Smooth muscle cell (in vitro differentiated cells): ENCODE measurements around the gene HEBP2. TPM values are rescaled to one million over a fixed set of nuclear protein-coding genes. Genes with fewer than 3 reads are reported as not detected.

ENCODE experiments used
- DNase-seq: peaks from one replicate; lab custom pipeline; 2025; ENCODE audit not compliant: unreplicated experiment; lab: John Stamatoyannopoulos, UW
- H2AFZ ChIP-seq: fragments of 200-600 bp; sonication (generic); 2 replicates; pipeline ENCODE4 v1.6.0; 2016; ENCODE audit warnings: antibody characterized with exemption, low read depth, mild to moderate bottlenecking
- H3F3A ChIP-seq: fragments of 200-600 bp; sonication (generic); 2 replicates; pipeline ENCODE4 v1.6.0; 2017; ENCODE audit warnings: antibody characterized with exemption, low read depth
- H3K27ac ChIP-seq: fragments of 200-600 bp; sonication (generic); 2 replicates; pipeline ENCODE4 v1.5.1; 2016; ENCODE audit warnings: low read depth, mild to moderate bottlenecking
- H3K27me3 ChIP-seq: fragments of 200-600 bp; sonication (generic); 2 replicates; pipeline ENCODE4 v1.6.1; 2016; ENCODE audit warnings: low read depth, mild to moderate bottlenecking
- H3K36me3 ChIP-seq: fragments of 200-600 bp; sonication (generic); 2 replicates; pipeline ENCODE4 v1.5.1; 2016; ENCODE audit warnings: low read depth
- H3K4me1 ChIP-seq: fragments of 200-600 bp; sonication (generic); 2 replicates; pipeline ENCODE4 v1.5.1; 2016; ENCODE audit warnings: low read depth
- H3K4me2 ChIP-seq: fragments of 200-600 bp; sonication (generic); 2 replicates; pipeline ENCODE4 v1.6.0; 2016; ENCODE audit warnings: mild to moderate bottlenecking
- H3K4me3 ChIP-seq: fragments of 200-600 bp; sonication (generic); 2 replicates; pipeline ENCODE4 v1.5.1; 2016; ENCODE audit warnings: mild to moderate bottlenecking
- H3K79me2 ChIP-seq: fragments of 200-600 bp; sonication (generic); 2 replicates; pipeline ENCODE4 v1.6.0; 2016; ENCODE audit warnings: low read depth, mild to moderate bottlenecking
- H3K9ac ChIP-seq: fragments of 200-600 bp; sonication (generic); 2 replicates; pipeline ENCODE4 v1.6.0; 2016; ENCODE audit warnings: low read depth
- H3K9me3 ChIP-seq: fragments of 200-600 bp; sonication (generic); replicated peaks from 2 replicates; pipeline ENCODE4 v1.5.1; 2016; ENCODE audit warnings: low read depth
- H4K20me1 ChIP-seq: fragments of 200-600 bp; sonication (generic); 2 replicates; pipeline ENCODE4 v1.6.0; 2016; ENCODE audit warnings: low read depth
- CTCF ChIP-seq: fragments of 200-600 bp; sonication (generic); IDR thresholded peaks from 2 replicates; pipeline ENCODE4 v1.5.1; 2017; ENCODE audit warnings: borderline replicate concordance, mild to moderate bottlenecking, antibody characterized with exemption; ENCODE audit not compliant: insufficient read depth, poor library complexity, severe bottlenecking
- WGBS: methylation state at CpG from one replicate; pipeline ENCODE4 v1.1.7; 2016; ENCODE audit warnings: low lambda C conversion rate; 5-methylcytosine and 5-hydroxymethylcytosine counted together
- polyA plus RNA-seq: library from polyadenylated mRNA; unstranded; fragments of >200 nt; fragmentation: Nextera tagmentation; extraction: Ambion mirVana; gene quantifications from 2 replicates; pipeline ENCODE4 v1.2.1, GENCODE V29; 2016
- total RNA-seq: library from RNA; depleted of rRNA; stranded (reverse); fragments of >200 nt; gene quantifications from 2 replicates; pipeline ENCODE4 v1.2.3, GENCODE V29; 2014

Gene HEBP2
- total and polyA plus RNA-seq, 2 experiments from 2014 or later = 54.4 to 87.0 TPM

DNA sequence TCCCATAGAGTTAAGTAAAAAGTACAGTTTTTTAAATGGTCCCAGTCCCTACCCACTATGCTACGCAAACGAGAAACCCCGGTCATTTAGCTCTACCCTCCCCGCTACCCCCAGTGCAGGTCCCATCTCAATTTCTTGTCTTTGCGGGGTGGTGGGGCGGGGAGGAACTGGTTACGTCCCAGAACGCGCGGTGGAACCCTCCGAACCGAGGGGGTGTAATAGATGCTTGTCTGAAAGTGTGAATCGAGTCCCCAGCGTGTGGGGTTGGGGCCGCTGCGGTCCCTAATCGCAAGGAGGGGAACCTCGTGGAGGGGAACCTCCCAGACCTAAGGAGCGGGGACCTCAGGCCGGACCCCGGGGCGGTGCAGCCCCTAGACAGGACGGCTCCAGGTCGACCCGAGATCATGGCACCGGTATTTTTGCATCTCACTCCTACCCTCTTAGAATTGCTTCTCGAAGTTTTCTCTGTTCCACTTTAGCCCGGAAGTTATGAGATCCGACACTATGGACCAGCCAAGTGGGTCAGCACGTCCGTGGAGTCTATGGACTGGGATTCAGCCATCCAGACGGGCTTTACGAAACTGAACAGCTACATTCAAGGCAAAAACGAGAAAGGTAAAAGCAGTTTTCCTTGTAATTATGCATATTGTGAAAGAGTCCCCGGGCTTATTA, 779 bp downstream of the HEBP2 start:
- peak overlapping the region; percentile 46 for H3K9ac ChIP-seq
- no peaks in the 10 kb centered on the region for H3K27me3 ChIP-seq
- DNase-seq = peak; percentile 32
- H3K4me1 ChIP-seq = peaks cover 4% of the 10 kb centered on the region
- H3K79me2 ChIP-seq = no peaks in the 10 kb centered on the region
- peak overlapping the region; percentile 96 for H3K4me2 ChIP-seq
- no peak for TF ChIP-seq CTCF
- H3K4me3 ChIP-seq = peak overlapping the region; percentile 94
- H3K9me3 ChIP-seq = no peaks in the 10 kb centered on the region
- no peaks in the 10 kb centered on the region for H3F3A ChIP-seq
- H3K36me3 ChIP-seq = no peaks in the 10 kb centered on the region
- peak overlapping the region; percentile 51 for H3K27ac ChIP-seq
- WGBS = 5% methylated on average over 35 of the region's 35 CpGs
- no peaks in the 10 kb centered on the region for H4K20me1 ChIP-seq
- H2AFZ ChIP-seq = peak overlapping the region; percentile 85

- Histone ChIP-seq H3K4me1 (peaks cover 4% of the 10 kb centered on the region), H3K4me3 (peak overlapping the region; percentile 94), H3F3A (no peaks in the 10 kb centered on the region), H4K20me1 (no peaks in the 10 kb centered on the region), H3K4me2 (peak overlapping the region; percentile 96), H3K27ac (no peak overlapping the region), H2AFZ (no peak overlapping the region), H3K79me2 (no peaks in the 10 kb centered on the region), H3K36me3 (no peaks in the 10 kb centered on the region), H3K9me3 (no peaks in the 10 kb centered on the region), H3K9ac (no peak overlapping the region), H3K27me3 (no peaks in the 10 kb centered on the region)
- DNase-seq = no peak
- WGBS = 72% methylated on average over 5 of the region's 5 CpGs
- no peak for TF ChIP-seq CTCF
These were observed 1.9 kb downstream of the HEBP2 start for GRCh38 chr6:138405816-138406413.

DNA sequence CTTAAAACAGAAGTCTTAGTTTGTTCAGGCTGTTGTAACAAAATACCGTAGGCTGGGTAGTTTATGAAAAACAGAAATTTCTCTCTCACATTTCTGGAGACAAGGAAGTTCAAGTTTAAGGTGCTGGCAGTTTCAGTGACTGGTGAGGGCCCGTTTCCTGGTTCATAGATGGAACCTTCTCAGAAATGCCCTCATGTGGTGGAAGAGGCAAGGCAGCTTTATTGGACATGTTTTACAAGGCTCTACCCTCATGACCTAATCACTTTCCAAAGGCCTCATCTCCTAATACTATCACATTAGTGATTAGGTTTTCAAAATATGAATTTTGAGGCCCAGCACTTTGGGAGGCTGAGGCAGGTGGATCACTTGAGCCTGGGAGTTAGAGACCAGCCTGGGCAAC, 2.4 kb downstream of the HEBP2 start:
- peaks cover 4% of the 10 kb centered on the region for H3K4me1 ChIP-seq
- no peaks in the 10 kb centered on the region for H3K9me3 ChIP-seq
- no peaks in the 10 kb centered on the region for H3K27me3 ChIP-seq
- no peak overlapping the region for H3K27ac ChIP-seq
- no peak overlapping the region for H2AFZ ChIP-seq
- H3K4me2 ChIP-seq = no peak overlapping the region
- H3K36me3 ChIP-seq = no peaks in the 10 kb centered on the region
- H4K20me1 ChIP-seq = no peaks in the 10 kb centered on the region
- no peak for TF ChIP-seq CTCF
- H3K79me2 ChIP-seq = no peaks in the 10 kb centered on the region
- H3F3A ChIP-seq = no peaks in the 10 kb centered on the region
- H3K9ac ChIP-seq = no peak overlapping the region
- no peak overlapping the region for H3K4me3 ChIP-seq
- 88% methylated on average over 2 of the region's 2 CpGs for WGBS
- no peak for DNase-seq
